GM12874 (cell line): Measurements from ENCODE around the gene CELA2A.

ENCODE experiments used
- CTCF ChIP-seq: IDR thresholded peaks from 2 replicates; pipeline ENCODE4 v1.5.1; 2011; ENCODE audit warnings: low read depth, mild to moderate bottlenecking, control low read depth, low read length, moderate library complexity; ENCODE audit not compliant: insufficient read depth

CELA2A gene

GRCh38 chr1:15508700-15509487 is 52.4 kb downstream of the CELA2A start:
- TF ChIP-seq CTCF, result no peak

- no peak for TF ChIP-seq CTCF
Observed at GRCh38 chr1:15509586-15509985, 53.1 kb downstream of the CELA2A start.

GRCh38 chr1:15510611-15511405 is 54.3 kb downstream of the CELA2A start:
- no peak for TF ChIP-seq CTCF

GRCh38 chr1:15513192-15513591 is 56.7 kb downstream of the CELA2A start:
- no peak for TF ChIP-seq CTCF

GRCh38 chr1:15513919-15514318 is 57.4 kb downstream of the CELA2A start:
- TF ChIP-seq CTCF, result no peak

- TF ChIP-seq CTCF, result no peak
Observed at GRCh38 chr1:15515022-15515663, 58.6 kb downstream of the CELA2A start.

- no peak for TF ChIP-seq CTCF
Observed at GRCh38 chr1:15519625-15520024, 63.1 kb downstream of the CELA2A start.
